HFFc6 (cell line): ENCODE data around the gene ZFYVE28. TPM values are rescaled to one million over a fixed set of nuclear protein-coding genes. Genes with fewer than 3 reads are reported as not detected.

ENCODE experiments used
- DNase-seq: peaks from one replicate; pipeline ENCODE4 v3.0.0-alpha.2; 2018
- H3K27ac Mint-ChIP-seq: 2 replicates; pipeline ENCODE4 v1.8.0; 2020; ENCODE audit warnings: mild to moderate bottlenecking, mixed read lengths
- H3K27me3 Mint-ChIP-seq: 2 replicates; pipeline ENCODE4 v1.8.0; 2021; ENCODE audit warnings: mild to moderate bottlenecking, moderate library complexity, mixed read lengths; ENCODE audit not compliant: insufficient read depth
- H3K36me3 Mint-ChIP-seq: 2 replicates; pipeline ENCODE4 v1.8.0; 2021; ENCODE audit warnings: low read depth, mixed read lengths
- H3K4me1 Mint-ChIP-seq: 2 replicates; pipeline ENCODE4 v1.8.0; 2020; ENCODE audit warnings: low read depth, mixed read lengths
- H3K4me3 Mint-ChIP-seq: 2 replicates; pipeline ENCODE4 v1.8.0; 2020; ENCODE audit warnings: mild to moderate bottlenecking, moderate library complexity, mixed read lengths
- H3K9me3 Mint-ChIP-seq: 2 replicates; pipeline ENCODE4 v1.8.0; 2020; ENCODE audit warnings: mild to moderate bottlenecking, mixed read lengths
- CTCF ChIP-seq: fragments of 200-600 bp; sonication (generic); IDR thresholded peaks from 2 replicates; pipeline ENCODE4 v1.5.0; 2021; ENCODE audit warnings: antibody characterized with exemption, mild to moderate bottlenecking
- total RNA-seq, 6 experiments: library from RNA; stranded (reverse); fragmentation: NEBNext Ultra II Directional; extraction: Animal tissue kit (Norgen Biotek cat#: 25700); gene quantifications; 2 replicates in 1 of 6; 3 replicates in 5 of 6; pipeline ENCODE4 v1.2.3, GENCODE V29; 2021

Gene ZFYVE28
- total RNA-seq, 6 experiments from 2014 or later: 1.8 to 5.4 (median 2.2) TPM

DNA sequence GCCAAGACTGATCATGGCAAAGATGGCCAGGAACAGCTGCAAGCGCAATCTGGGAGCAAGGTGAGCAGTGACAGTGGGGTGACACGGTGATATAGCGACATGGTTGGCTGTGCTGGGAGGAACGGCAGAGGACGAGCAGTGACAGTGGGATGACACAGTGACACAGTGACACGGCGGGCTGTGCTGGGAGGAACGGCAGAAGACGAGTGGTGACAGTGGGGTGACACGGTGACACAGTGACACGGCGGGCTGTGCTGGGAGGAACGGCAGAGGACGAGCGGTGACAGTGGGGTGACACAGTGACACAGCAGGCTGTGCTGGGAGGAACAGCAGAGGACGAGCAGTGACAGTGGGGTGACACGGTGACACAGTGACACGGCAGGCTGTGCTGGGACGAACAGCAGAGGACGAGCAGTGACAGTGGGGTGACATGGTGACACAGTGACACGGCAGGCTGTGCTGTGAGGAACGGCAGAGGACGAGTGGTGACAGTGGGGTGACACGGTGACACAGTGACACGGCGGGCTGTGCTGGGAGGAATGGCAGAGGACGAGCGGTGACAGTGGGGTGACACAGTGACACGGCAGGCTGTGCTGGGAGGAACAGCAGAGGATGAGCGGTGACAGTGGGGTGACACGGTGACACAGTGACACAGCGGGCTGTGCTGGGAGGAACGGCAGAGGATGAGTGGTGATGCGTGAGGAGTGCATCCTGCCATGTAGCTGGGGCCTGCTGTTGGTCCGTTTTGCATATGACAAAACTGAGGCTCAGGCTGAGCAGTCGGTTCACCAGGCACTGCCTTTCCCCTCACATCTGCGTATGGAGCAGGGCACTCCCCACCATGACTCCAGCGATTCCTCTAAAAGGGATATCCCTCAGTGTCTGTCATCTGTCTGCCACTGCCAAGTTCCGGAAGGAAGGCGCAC, 120.6 kb downstream of the ZFYVE28 start:
- Mint-ChIP-seq H3K4me1 (peaks cover 5% of the 10 kb centered on the region), H3K27me3 (peaks cover 27% of the 10 kb centered on the region), H3K9me3 (peaks cover 11% of the 10 kb centered on the region), H3K36me3 (peaks cover 8% of the 10 kb centered on the region), H3K4me3 (no peak overlapping the region; the same call in 1 of the 2 replicates), H3K27ac (no peak overlapping the region)
- no peak for TF ChIP-seq CTCF
- DNase-seq: no peak

DNA sequence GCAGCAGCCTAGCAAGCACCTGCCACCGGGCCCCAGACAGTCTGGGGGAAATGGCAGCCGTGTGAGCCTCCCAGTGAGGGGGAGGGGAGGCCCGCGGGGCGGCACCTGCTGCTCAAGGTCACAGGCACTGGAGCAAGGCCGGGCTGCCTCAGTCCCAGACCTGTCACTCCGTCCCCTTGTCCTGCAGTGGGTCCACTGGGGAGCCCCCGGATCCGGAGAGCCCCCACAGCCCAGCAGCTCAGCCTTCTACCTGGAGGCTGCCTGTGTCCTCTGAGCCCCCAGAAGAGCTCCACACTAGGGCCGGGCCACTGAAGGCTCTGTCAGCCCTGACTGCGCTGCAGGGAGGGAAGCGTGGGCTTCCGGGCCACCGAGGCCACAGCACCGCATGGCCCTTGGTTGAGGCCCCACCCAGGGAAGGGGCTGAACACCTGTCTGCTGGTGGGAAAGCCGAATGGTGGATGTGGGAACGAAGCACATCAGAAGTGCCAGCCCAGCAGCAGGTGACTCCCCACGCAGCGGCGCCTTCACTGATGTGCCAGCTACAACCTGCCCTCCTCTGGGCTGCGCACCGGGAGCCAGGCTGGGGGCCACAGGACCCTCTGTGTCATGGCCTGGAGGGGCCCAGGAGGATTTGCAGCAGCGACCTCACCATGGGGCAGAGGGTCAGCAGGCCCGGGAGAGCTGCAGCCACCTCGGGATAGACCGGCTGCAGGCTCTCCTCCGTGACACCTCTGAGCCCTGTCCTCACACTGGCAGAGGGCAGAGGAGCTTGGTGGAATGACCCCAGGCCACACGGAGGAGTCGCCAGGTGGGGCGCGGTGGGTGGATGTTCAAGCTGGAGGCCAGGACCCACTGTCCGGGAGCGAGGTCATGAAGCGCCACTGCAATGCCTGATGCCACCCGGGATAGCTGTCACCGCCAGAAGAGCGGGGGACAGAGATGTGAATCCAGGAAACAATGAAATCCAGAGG, 121.5 kb downstream of the ZFYVE28 start:
- H3K4me1 Mint-ChIP-seq: peaks cover 14% of the 10 kb centered on the region
- H3K4me3 Mint-ChIP-seq: no peak overlapping the region; the same call in 1 of the 2 replicates
- no peak for TF ChIP-seq CTCF
- H3K27ac Mint-ChIP-seq: no peak overlapping the region
- DNase-seq: no peak
- H3K36me3 Mint-ChIP-seq: no peaks in the 10 kb centered on the region; the same call in 1 of the 2 replicates
- peaks cover 3% of the 10 kb centered on the region for H3K9me3 Mint-ChIP-seq
- peaks cover 27% of the 10 kb centered on the region for H3K27me3 Mint-ChIP-seq

DNA sequence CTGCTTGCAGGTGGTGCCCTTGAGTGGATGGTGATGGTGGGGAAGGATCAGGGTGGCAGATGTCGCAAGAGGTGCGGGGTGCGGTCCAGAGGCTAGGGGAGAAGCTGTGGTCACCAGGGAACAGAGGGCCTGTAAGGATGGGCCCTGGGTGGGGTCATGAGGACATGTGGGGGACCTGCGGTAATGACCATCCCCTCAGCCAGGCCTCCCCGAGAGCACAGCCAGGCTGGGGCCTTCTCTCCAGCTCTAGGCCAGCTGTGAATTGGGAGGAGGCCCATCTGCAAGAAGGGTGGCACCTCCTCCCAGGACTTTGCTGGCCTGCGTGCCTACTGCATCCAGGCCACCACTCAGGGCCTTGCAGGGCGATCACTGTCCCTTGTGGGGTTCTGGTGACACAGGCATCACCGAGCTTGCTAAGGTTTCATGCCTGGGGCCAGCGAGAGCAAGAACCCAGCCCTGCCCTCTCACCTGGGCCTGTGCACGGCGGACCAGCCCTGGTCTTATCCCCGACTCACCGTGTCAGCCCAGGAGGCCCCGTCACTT, 122.5 kb downstream of the ZFYVE28 start:
- Mint-ChIP-seq H3K36me3 (no peaks in the 10 kb centered on the region; the same call in 1 of the 2 replicates), H3K9me3 (no peaks in the 10 kb centered on the region; the same call in 1 of the 2 replicates), H3K27me3 (peaks cover 24% of the 10 kb centered on the region), H3K27ac (no peak overlapping the region), H3K4me3 (no peak overlapping the region), H3K4me1 (peaks cover 14% of the 10 kb centered on the region)
- DNase-seq: no peak
- TF ChIP-seq CTCF: no peak

DNA sequence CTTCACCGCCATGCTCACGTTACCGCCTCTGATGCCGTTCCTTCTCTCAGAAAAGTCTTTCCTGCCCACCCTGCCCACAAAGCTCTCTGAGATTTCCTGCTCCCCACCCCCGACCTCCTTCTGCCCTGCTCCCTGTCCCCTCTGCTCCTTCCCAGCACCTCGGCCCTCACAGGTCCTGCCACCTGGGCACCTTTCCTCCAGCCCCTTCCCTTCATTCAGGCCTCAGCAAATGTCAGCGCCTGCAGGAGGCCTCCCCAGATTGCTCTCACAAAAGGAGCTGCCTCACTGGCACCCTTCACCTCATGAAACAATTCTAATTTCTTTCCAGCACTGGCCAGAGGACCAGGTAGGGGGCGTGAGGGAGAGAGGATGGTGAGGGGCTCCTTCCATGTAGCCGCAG, 122.9 kb downstream of the ZFYVE28 start:
- Mint-ChIP-seq H3K36me3 (no peaks in the 10 kb centered on the region; the same call in 1 of the 2 replicates), H3K27me3 (peaks cover 25% of the 10 kb centered on the region), H3K9me3 (no peaks in the 10 kb centered on the region; the same call in 1 of the 2 replicates), H3K4me1 (peaks cover 14% of the 10 kb centered on the region), H3K4me3 (no peak overlapping the region), H3K27ac (no peak overlapping the region)
- DNase-seq: no peak
- no peak for TF ChIP-seq CTCF

DNA sequence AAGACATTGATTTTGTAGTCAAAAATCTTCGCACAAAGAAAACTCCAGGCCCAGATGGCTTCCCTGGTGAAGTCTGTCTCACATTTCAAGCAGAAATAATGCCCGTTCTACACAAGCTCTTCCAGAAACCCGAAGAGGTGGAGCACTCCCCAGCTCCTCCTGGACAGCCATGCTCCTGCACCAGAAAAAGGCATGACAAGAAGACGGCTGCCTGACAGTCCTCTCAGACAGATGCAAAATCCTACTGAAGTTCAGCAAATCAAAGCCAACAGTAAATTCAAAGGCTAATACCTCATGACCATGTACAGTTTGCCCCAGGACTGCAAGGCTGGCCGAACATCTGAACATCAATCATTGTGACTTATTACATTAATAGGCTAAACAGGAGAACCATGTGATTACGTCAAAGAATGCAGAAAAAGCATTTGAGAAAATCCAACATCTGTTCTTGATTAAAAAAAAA, 125.8 kb downstream of the ZFYVE28 start:
- H3K27ac Mint-ChIP-seq: peak overlapping the region; percentile 11; the same call in 1 of the 2 replicates
- no peak for TF ChIP-seq CTCF
- H3K27me3 Mint-ChIP-seq: peaks cover 16% of the 10 kb centered on the region
- peak; percentile 48 for DNase-seq
- peaks cover 14% of the 10 kb centered on the region for H3K4me1 Mint-ChIP-seq
- H3K36me3 Mint-ChIP-seq: no peaks in the 10 kb centered on the region; the same call in 1 of the 2 replicates
- H3K4me3 Mint-ChIP-seq: no peak overlapping the region
- no peaks in the 10 kb centered on the region for H3K9me3 Mint-ChIP-seq
